GM18858 (cell line): Measurements from ENCODE around the gene TDRD9.

Experiments
- ATAC-seq: cut with Tn5 transposase; IDR thresholded peaks from one replicate; pipeline ENCODE4 v1.9.1; 2021; ENCODE audit not compliant: unreplicated experiment

Gene TDRD9

DNA sequence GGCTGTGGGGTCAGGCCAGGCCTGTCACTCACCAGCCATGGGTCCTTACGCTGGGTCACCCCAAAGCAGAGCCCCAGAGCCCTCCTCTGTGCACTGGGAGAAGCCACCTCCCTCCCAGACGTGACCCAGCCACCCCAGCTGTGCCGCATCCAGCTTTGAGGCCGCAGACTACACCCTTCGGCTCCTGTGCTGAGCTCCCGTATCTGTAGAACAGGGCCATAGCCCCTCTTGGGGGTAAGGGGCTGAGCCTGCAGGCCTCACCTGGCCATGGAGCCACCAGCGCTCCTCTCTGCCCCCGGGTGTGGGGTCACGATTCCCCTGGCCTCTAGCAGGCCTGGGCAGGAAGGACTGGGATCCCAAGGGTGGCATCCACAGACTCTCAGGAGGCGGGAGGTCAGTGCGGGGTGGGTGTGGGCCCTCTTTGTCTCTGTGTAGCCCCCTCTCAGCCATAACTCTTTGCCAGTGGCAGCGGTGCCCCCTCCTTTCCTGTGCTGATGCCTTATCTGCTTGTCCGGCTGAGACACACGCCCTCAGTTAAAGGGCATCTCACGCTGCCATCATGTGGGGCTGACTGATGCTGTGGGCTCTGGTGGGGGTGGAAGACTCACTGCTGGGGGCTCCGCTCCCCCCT lies 173.5 kb downstream of the TDRD9 start:
- no peak for ATAC-seq
